Upper lobe of left lung (tissue), 6 donors: ENCODE results near the gene CSF2RB. TPM values are rescaled to one million over a fixed set of nuclear protein-coding genes. Genes with fewer than 3 reads are reported as not detected.

Experiments used
- ATAC-seq, 2 donors: fragments of 200-7000 bp; cut with Tn5 transposase; one replicate each; pipeline ENCODE4 v1.9.1; 2022; ENCODE audit warnings: mild to moderate bottlenecking in 2 of 2, moderate library complexity in 2 of 2; ENCODE audit not compliant: low FRiP score in 2 of 2
- DNase-seq, 2 donors: peaks; one replicate each; pipeline ENCODE4 v3.0.0-alpha.2; 2019 to 2020
- H3K27ac ChIP-seq, 4 donors: fragments of 200-600 bp; sonication (generic); one replicate each; pipeline ENCODE4 v1.5.1; 2016 to 2019
- H3K27me3 ChIP-seq, 4 donors: fragments of 200-600 bp; sonication (generic); one replicate each; pipeline ENCODE4 v1.5.1; 2017 to 2019
- H3K36me3 ChIP-seq, 4 donors: fragments of 200-600 bp; sonication (generic); one replicate each; pipeline ENCODE4 v1.5.1; 2016 to 2019
- H3K4me1 ChIP-seq, 4 donors: fragments of 200-600 bp; sonication (generic); one replicate each; pipeline ENCODE4 v1.5.1; 2018 to 2019
- H3K4me3 ChIP-seq, 4 donors: fragments of 200-600 bp; sonication (generic); one replicate each; pipeline ENCODE4 v1.5.1; 2017 to 2019; ENCODE audit warnings: mild to moderate bottlenecking in 2 of 4, moderate library complexity in 1 of 4
- H3K9me3 ChIP-seq, 4 donors: fragments of 200-600 bp; sonication (generic); one replicate each; pipeline ENCODE4 v1.5.1; 2018 to 2019
- CTCF ChIP-seq, 6 experiments: fragments of 450-650 bp in 4 of 6; fragments of 200-600 bp in 2 of 6; sonication (generic) in 2 of 6; IDR thresholded peaks; one replicate each; pipeline ENCODE4 v1.5.1; 2016 to 2019; ENCODE audit warnings: antibody characterized with exemption in 6 of 6
- EP300 ChIP-seq, 4 donors: sonication (generic); formaldehyde crosslinking; IDR thresholded peaks; one replicate each; pipeline ENCODE4 v1.5.1; 2017; ENCODE audit warnings: antibody characterized with exemption in 4 of 4, control low read depth in 2 of 4
- POLR2A ChIP-seq, 4 donors: fragments of 450-650 bp; IDR thresholded peaks; one replicate each; pipeline ENCODE4 v1.5.1; 2016 to 2017; ENCODE audit warnings: antibody characterized with exemption in 4 of 4, mild to moderate bottlenecking in 2 of 4
- POLR2AphosphoS5 ChIP-seq, 2 donors: sonication (generic); formaldehyde crosslinking; IDR thresholded peaks; one replicate each; pipeline ENCODE4 v1.5.1; 2017; ENCODE audit warnings: antibody characterized with exemption in 2 of 2
- WGBS, 2 donors: methylation state at CpG; one replicate each; pipeline ENCODE4 v1.1.5; 2017 to 2018; 5-methylcytosine and 5-hydroxymethylcytosine counted together
- total RNA-seq, 6 donors: library from RNA; depleted of rRNA in 4 of 6; stranded (reverse); fragments of >200 nt in 4 of 6; gene quantifications; one replicate each; pipeline versions ENCODE4 v1.1.0 to v1.2.1, GENCODE V29; 2016 to 2021
- donor health status: DM: no; HTN: no; CAD: no; lungs with moderate emphysema.
- donor health status: DM: no; HTN: yes; CAD: no; lungs with severe emphysema.

Gene CSF2RB
- total RNA-seq, 6 donors from 2014 or later, result 8.2 to 43.0 (median 24.2) TPM

- ATAC-seq, result peak; percentile 94 to 99
- TF ChIP-seq EP300 (IDR thresholded peaks at IDR 0.05), result no peak
- peak; percentile 86 to 96 (median 94) for TF ChIP-seq CTCF (IDR thresholded peaks at IDR 0.05)
- peak in 1 of 4 donors; percentile 24 for TF ChIP-seq POLR2A (IDR thresholded peaks at IDR 0.05)
- TF ChIP-seq POLR2AphosphoS5 (IDR thresholded peaks at IDR 0.05), result peak; percentile 51 to 64
- Histone ChIP-seq H3K4me3 (peak overlapping the region; percentile 24 to 48 (median 42)), H3K27ac (peak overlapping the region in 3 of 4 donors; percentile 4 to 77 (median 7)), H3K36me3 (no peaks in the 10 kb centered on the region), H3K27me3 (no peaks in the 10 kb centered on the region), H3K9me3 (no peaks in the 10 kb centered on the region), H3K4me1 (peaks cover 3 to 12% (median 6%) of the 10 kb centered on the region in 4 donors)
- WGBS, 2 donors, result 16 to 17% methylated on average over 18 of the region's 18 CpGs
- peak; percentile 87 to 96 for DNase-seq
Observed at GRCh38 chr22:36977947-36978660, 64.7 kb downstream of the CSF2RB start.

GRCh38 chr22:36979016-36979910 lies 65.8 kb downstream of the CSF2RB start:
- Histone ChIP-seq H3K27ac (no peak overlapping the region), H3K27me3 (no peaks in the 10 kb centered on the region), H3K9me3 (no peaks in the 10 kb centered on the region), H3K4me3 (no peak overlapping the region), H3K4me1 (peaks cover 3 to 12% (median 6%) of the 10 kb centered on the region in 4 donors), H3K36me3 (no peaks in the 10 kb centered on the region)
- 94 to 95% methylated on average over 12 to 13 of the region's 13 CpGs for WGBS, 2 donors
- no peak for DNase-seq
- no peak for ATAC-seq
- TF ChIP-seq POLR2A (IDR thresholded peaks at IDR 0.05) (no peak), POLR2AphosphoS5 (IDR thresholded peaks at IDR 0.05) (no peak), EP300 (IDR thresholded peaks at IDR 0.05) (no peak), CTCF (IDR thresholded peaks at IDR 0.05) (no peak)

GRCh38 chr22:36981247-36981775 lies 67.9 kb downstream of the CSF2RB start:
- Histone ChIP-seq H3K4me3 (no peak overlapping the region), H3K4me1 (peaks cover 3 to 12% (median 6%) of the 10 kb centered on the region in 4 donors), H3K27ac (no peak overlapping the region), H3K27me3 (no peaks in the 10 kb centered on the region), H3K9me3 (peaks cover 8 to 12% (median 10%) of the 10 kb centered on the region in 4 donors), H3K36me3 (no peaks in the 10 kb centered on the region)
- DNase-seq, result peak in 1 of 2 donors; percentile 62
- no peak for ATAC-seq
- 84 to 88% methylated on average over 16 of the region's 16 CpGs for WGBS, 2 donors
- no peak for TF ChIP-seq POLR2A (IDR thresholded peaks at IDR 0.05)
- no peak for TF ChIP-seq CTCF (IDR thresholded peaks at IDR 0.05)
- no peak for TF ChIP-seq EP300 (IDR thresholded peaks at IDR 0.05)
- no peak for TF ChIP-seq POLR2AphosphoS5 (IDR thresholded peaks at IDR 0.05)

GRCh38 chr22:36982136-36982535 lies 68.7 kb downstream of the CSF2RB start:
- H3K4me1 ChIP-seq, result peaks cover 3 to 11% (median 6%) of the 10 kb centered on the region in 4 donors
- TF ChIP-seq CTCF (IDR thresholded peaks at IDR 0.05) (no peak), EP300 (IDR thresholded peaks at IDR 0.05) (no peak)
- no peak overlapping the region for H3K4me3 ChIP-seq
- no peak overlapping the region for H3K27ac ChIP-seq
- H3K36me3 ChIP-seq, result no peaks in the 10 kb centered on the region
- DNase-seq (no peak), ATAC-seq (no peak)
- H3K9me3 ChIP-seq, result peaks cover 10 to 15% (median 13%) of the 10 kb centered on the region in 4 donors
- 51 to 73% methylated on average over 5 of the region's 5 CpGs for WGBS, 2 donors
- H3K27me3 ChIP-seq, result no peaks in the 10 kb centered on the region
